Measurements from ENCODE around the gene SLC5A10.
"Not testable (repeated sequence)": the region's sequence is repeated elsewhere in the genome, so short reads cannot be mapped to it uniquely, and the experiment has no call there.

Gene SLC5A10

DNA sequence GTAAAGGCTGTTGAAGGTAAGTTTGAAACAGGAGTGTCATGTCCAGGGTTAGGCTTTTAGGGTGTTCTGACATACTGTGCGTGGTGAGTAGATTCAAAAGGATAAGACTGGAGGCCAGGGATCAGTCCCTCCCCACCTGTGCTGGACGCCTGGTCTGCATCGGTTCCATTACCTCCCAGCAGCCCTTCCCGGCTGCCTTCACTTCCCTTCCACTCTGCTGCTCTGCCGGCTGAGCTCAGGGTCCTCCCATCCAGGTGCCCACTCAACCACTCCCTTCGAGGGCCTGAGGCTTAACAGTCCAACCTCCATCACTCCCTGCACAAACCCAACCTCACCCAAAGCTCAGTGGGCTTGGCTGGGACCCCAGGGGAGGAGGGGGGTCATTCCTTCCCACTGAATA, 4.1 kb upstream of the SLC5A10 start:
- Histone ChIP-seq H3K9ac (ENCODE audit: low read depth, low read length) (no peak overlapping the region), H3K4me1 (ENCODE audit: insufficient read depth, low read length) (no peaks in the 10 kb centered on the region), H3K9me3 (ENCODE audit: insufficient read depth, low read depth, low read length) (no peaks in the 10 kb centered on the region), H3K4me3 (ENCODE audit: low read length) (no peak overlapping the region), H3K36me3 (ENCODE audit: insufficient read depth, low read length) (no peaks in the 10 kb centered on the region), H3K27ac (ENCODE audit: low read depth, low read length) (no peak overlapping the region), H3K27me3 (ENCODE audit: insufficient read depth, low read length) (no peaks in the 10 kb centered on the region)
- WGBS = 88% methylated on average over 6 of the region's 6 CpGs

DNA sequence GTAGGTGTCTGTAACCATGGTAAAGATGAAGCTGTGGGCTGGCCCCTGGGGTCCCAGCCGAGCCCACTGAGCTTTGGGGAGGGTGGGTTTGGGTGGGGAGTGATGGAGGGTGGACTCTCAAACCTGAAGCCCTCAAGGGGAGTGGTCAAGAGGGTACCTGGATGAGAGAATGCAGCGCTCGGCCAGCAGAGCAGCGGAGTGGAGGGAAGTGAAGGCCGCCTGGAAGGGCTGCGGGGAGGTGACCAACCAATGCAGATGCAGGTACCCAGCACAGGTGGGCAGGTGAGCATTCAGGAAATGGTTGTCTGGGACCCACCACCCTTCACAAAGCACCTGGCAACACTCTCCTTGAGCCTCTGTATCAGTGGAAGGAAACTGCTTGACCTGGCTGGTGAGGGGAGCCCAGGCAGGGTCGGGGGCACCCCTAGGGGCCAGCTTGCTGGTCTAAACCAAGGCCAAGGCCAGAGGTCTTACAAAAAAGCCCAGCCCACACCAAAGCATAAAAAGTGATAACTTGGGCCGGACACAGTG, 3.4 kb upstream of the SLC5A10 start:
- H3K9me3 ChIP-seq (ENCODE audit: insufficient read depth, low read depth, low read length) = no peaks in the 10 kb centered on the region
- 90% methylated on average over 8 of the region's 8 CpGs for whole genome bisulfite sequencing
- no peak overlapping the region for H3K4me3 ChIP-seq (ENCODE audit: low read length)

DNA sequence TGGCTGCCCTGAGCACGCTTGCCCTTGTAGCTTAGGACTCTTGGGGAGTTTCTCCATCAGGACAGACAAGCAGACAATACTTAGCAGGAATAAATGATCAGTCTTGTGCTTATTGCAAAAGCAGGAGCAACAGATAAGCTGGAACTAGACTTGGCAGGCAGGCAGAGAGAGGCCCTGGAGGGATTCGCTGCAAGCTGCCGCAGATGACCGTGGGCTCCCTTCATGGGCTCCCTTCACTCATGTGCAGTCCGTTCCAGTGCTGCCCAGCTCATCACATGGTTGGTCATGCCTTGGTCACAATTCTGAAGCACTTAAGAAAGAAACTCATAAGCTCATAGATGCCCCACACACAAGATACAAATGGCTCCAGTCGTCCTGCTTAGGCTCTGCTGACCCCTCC, 2.4 kb upstream of the SLC5A10 start:
- Histone ChIP-seq H3K9me3 (ENCODE audit: insufficient read depth, low read depth, low read length) (no peaks in the 10 kb centered on the region), H3K4me1 (ENCODE audit: insufficient read depth, low read length) (no peaks in the 10 kb centered on the region), H3K4me3 (ENCODE audit: low read length) (no peak overlapping the region), H3K27ac (ENCODE audit: low read depth, low read length) (no peak overlapping the region), H3K36me3 (ENCODE audit: insufficient read depth, low read length) (no peaks in the 10 kb centered on the region), H3K27me3 (ENCODE audit: insufficient read depth, low read length) (no peaks in the 10 kb centered on the region), H3K9ac (ENCODE audit: low read depth, low read length) (no peak overlapping the region)
- 91% methylated on average over 6 of the region's 6 CpGs for WGBS

More for the DNA sequence above, 3.4 kb upstream of the SLC5A10 start:
- Histone ChIP-seq H3K27me3 (ENCODE audit: insufficient read depth, low read length) (no peaks in the 10 kb centered on the region), H3K27ac (ENCODE audit: low read depth, low read length) (no peak overlapping the region), H3K4me1 (ENCODE audit: insufficient read depth, low read length) (no peaks in the 10 kb centered on the region), H3K9ac (ENCODE audit: low read depth, low read length) (no peak overlapping the region), H3K36me3 (ENCODE audit: insufficient read depth, low read length) (no peaks in the 10 kb centered on the region)

DNA sequence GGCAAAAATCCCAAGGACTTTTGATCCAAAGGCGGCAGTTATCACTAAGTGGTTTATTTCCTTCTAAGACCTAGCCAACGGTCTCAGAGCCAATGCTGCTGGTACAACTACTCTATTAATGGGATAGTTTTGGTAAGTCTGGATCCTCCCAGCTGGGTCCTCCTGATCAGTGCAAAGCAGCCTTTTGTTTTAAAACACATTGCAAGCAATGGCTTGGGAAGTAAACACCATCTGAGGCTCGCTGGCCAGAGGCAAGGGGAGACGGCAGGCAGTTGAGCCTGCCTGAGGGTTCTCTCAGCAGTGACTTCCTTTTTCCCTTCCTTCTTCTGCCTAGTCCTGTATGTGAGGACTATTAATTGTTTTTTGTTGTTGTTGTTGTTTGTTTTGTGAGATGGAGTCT, 1.6 kb upstream of the SLC5A10 start:
- Histone ChIP-seq H3K4me3 (ENCODE audit: low read length) (no peak overlapping the region), H3K27ac (ENCODE audit: low read depth, low read length) (no peak overlapping the region), H3K4me1 (ENCODE audit: insufficient read depth, low read length) (no peaks in the 10 kb centered on the region), H3K9ac (ENCODE audit: low read depth, low read length) (no peak overlapping the region), H3K27me3 (ENCODE audit: insufficient read depth, low read length) (no peaks in the 10 kb centered on the region), H3K36me3 (ENCODE audit: insufficient read depth, low read length) (no peaks in the 10 kb centered on the region), H3K9me3 (ENCODE audit: insufficient read depth, low read depth, low read length) (no peaks in the 10 kb centered on the region)
- WGBS = 88% methylated on average over 4 of the region's 4 CpGs

DNA sequence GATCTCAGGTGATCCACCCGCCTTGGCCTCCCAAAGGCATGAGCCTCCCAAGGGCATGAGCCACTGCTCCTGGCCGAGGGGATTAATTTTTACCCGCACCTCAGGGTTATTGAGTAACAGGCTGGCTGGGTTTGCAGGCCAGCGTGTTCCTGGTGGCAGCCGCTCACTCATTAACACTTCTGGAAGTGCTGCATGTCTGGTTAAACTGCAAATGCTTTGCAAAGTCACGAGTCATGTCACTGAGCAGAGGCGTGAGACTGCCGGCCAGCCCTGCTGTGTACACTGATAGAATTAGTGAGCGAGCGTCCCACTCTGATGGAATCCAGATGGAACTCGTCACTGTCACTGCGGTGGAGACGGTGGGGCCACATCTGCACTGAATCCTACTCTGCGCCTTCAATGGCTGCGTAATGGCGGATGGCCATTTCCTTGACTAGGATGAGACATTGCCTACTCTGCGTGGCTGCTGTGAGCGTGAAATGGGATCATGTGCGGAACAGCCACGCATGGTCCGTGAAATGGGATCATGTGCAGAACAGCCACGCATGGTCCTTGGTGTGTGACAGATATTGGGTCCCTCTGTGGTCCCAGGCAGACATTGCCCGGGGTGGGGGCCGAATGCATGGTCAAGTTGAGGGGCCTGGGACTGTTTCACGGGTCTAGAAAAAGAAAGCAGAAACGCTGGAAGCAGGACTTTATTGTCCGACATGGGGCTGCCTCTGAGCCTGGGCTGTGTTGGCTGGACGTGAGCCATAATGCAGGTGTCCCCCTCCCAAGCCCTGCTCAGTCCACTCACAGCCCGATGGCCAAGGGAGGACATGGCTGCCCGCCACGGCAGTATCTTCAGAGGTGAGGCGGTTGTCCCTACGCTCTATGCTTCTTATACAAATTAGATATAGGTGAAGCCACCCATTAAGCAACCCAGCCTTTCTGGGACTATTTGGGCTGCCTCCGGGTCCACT, 740 bp upstream of the SLC5A10 start:
- no peaks in the 10 kb centered on the region for H3K4me1 ChIP-seq (ENCODE audit: insufficient read depth, low read length)
- H3K36me3 ChIP-seq (ENCODE audit: insufficient read depth, low read length) = no peaks in the 10 kb centered on the region
- 91% methylated on average over 34 of the region's 34 CpGs for WGBS

DNA sequence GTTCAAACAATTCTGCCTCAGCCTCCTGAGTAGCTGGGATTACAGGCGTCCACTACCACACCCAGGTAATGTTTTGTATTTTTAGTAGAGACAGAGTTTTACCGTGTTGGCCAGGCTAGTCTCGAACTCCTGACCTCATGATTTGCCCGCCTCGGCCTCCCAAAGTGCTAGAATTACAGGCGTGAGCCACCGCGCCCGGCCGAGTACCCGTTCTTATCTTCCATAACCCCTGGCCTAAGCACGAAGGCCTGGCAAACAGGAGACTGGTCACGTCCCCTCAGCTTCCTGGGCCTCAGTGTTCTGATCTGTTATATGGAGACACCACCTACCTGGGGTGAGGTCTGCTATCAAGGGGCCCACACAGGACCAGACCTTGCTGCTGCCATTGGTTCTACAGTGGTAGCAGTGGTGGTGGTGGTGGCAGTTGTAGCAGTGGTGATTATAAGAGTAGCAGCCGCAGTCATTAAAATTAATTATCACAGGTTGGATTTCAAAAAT, 1.3 kb downstream of the SLC5A10 start:
- Histone ChIP-seq H3K36me3 (ENCODE audit: insufficient read depth, low read length) (no peaks in the 10 kb centered on the region), H3K27ac (ENCODE audit: low read depth, low read length) (no peak overlapping the region), H3K4me3 (ENCODE audit: low read length) (no peak overlapping the region), H3K9me3 (ENCODE audit: insufficient read depth, low read depth, low read length) (no peaks in the 10 kb centered on the region), H3K4me1 (ENCODE audit: insufficient read depth, low read length) (no peaks in the 10 kb centered on the region), H3K27me3 (ENCODE audit: insufficient read depth, low read length) (no peaks in the 10 kb centered on the region), H3K9ac (ENCODE audit: low read depth, low read length) (no peak overlapping the region)
- 95% methylated on average over 14 of the region's 14 CpGs for whole genome bisulfite sequencing

More for the DNA sequence above, 740 bp upstream of the SLC5A10 start:
- Histone ChIP-seq H3K4me3 (ENCODE audit: low read length) (no peak overlapping the region), H3K9me3 (ENCODE audit: insufficient read depth, low read depth, low read length) (no peaks in the 10 kb centered on the region), H3K27me3 (ENCODE audit: insufficient read depth, low read length) (no peaks in the 10 kb centered on the region), H3K9ac (ENCODE audit: low read depth, low read length) (no peak overlapping the region), H3K27ac (ENCODE audit: low read depth, low read length) (no peak overlapping the region)

DNA sequence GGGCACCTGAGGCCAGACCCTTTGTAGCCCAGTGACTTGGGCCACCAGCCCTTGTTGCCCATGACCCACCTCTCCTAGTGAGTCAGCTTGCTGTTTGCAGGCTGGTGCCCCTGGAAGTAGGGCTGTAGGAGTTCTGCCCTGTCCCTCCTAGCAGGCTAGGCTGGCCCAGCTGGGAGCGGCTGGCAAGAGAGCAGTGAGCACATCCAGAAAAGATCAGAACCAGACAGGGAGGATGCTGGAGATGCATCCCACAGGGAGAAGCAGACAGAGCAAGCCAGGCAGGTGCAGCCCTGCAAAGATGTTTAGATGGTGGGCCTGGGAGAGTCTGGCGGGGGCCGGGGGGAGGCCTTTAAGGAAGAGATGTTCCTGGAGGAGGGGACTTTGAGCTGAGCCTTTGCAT, 2.4 kb downstream of the SLC5A10 start:
- H3K36me3 ChIP-seq (ENCODE audit: insufficient read depth, low read length) = no peaks in the 10 kb centered on the region
- 94% methylated on average over 3 of the region's 3 CpGs for WGBS

DNA sequence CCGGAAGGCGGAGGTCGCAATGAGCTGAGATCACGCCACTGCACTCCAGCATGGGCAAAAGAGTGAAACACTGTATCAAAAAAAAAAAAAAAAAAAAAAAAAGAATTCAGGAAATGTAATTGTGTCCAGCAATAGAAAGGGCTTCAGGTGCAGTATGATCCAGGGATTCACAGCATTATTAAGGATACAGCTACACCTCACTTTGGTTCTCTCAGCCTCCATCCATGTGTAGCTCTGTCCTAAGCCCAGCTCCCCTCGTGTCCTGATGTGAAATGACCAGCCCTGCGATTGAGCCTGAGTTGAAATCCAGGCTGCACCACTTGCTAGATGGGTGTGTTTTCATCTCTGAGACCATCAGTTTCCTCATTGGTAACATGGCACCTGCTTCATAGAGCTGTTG, 3.0 kb downstream of the SLC5A10 start:
- WGBS = 99% methylated on average over 6 of the region's 6 CpGs
- no peaks in the 10 kb centered on the region for H3K9me3 ChIP-seq (ENCODE audit: insufficient read depth, low read depth, low read length)
- no peaks in the 10 kb centered on the region for H3K4me1 ChIP-seq (ENCODE audit: insufficient read depth, low read length)
- H3K36me3 ChIP-seq (ENCODE audit: insufficient read depth, low read length) = no peaks in the 10 kb centered on the region
- no peak overlapping the region for H3K27ac ChIP-seq (ENCODE audit: low read depth, low read length)
- H3K4me3 ChIP-seq (ENCODE audit: low read length) = no peak overlapping the region
- H3K27me3 ChIP-seq (ENCODE audit: insufficient read depth, low read length) = no peaks in the 10 kb centered on the region
- H3K9ac ChIP-seq (ENCODE audit: low read depth, low read length) = no peak overlapping the region

More for the DNA sequence above, 2.4 kb downstream of the SLC5A10 start:
- no peaks in the 10 kb centered on the region for H3K4me1 ChIP-seq (ENCODE audit: insufficient read depth, low read length)
- no peak overlapping the region for H3K27ac ChIP-seq (ENCODE audit: low read depth, low read length)
- no peak overlapping the region for H3K4me3 ChIP-seq (ENCODE audit: low read length)
- H3K9me3 ChIP-seq (ENCODE audit: insufficient read depth, low read depth, low read length) = no peaks in the 10 kb centered on the region
- H3K27me3 ChIP-seq (ENCODE audit: insufficient read depth, low read length) = no peaks in the 10 kb centered on the region
- no peak overlapping the region for H3K9ac ChIP-seq (ENCODE audit: low read depth, low read length)

DNA sequence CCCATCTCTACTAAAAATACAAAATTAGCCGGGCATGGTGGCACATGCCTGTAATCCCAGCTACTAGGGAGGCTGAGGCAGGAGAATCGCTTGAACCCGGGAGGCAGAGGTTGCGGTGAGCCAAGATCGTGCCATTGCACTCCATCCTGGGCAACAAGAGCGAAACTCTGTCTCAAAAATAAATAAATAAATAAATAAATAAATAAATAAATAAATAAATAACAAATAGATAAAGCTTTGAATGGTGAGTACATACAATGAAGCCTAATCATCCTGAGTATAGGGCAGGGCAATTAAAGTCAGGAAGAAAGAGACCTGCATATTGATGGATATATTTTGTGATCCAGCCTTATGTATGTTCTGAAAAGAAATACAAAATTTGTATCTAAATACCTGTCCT, 4.1 kb downstream of the SLC5A10 start:
- H3K27ac ChIP-seq (ENCODE audit: low read depth, low read length); H3K9ac ChIP-seq (ENCODE audit: low read depth, low read length); H3K4me3 ChIP-seq (ENCODE audit: low read length); H3K36me3 ChIP-seq (ENCODE audit: insufficient read depth, low read length); H3K27me3 ChIP-seq (ENCODE audit: insufficient read depth, low read length); H3K9me3 ChIP-seq (ENCODE audit: insufficient read depth, low read depth, low read length); H3K4me1 ChIP-seq (ENCODE audit: insufficient read depth, low read length): not testable (repeated sequence)
- 100% methylated on average over 4 of the region's 6 CpGs for WGBS

DNA sequence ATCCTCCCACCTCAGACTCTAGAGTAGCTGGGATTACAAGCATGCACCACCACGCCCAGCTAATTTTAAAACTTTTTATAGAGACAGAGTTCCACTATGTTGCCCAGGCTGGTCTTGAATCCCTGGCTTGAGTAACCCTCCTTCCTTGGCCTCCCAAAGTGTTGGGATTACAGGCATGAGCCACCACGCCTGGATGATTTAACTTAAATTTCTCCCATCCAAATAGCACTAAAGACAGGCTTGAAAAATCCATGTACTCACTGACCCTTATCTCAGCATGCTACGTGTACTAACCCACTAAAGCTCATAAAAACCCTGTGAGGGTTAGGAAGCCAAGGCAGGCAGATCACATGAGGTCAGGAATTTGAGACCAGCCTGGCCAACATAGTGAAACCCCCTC, 4.6 kb downstream of the SLC5A10 start:
- Histone ChIP-seq H3K4me3 (ENCODE audit: low read length) (no peak overlapping the region), H3K27ac (ENCODE audit: low read depth, low read length) (no peak overlapping the region), H3K9ac (ENCODE audit: low read depth, low read length) (no peak overlapping the region), H3K27me3 (ENCODE audit: insufficient read depth, low read length) (no peaks in the 10 kb centered on the region), H3K36me3 (ENCODE audit: insufficient read depth, low read length) (no peaks in the 10 kb centered on the region), H3K4me1 (ENCODE audit: insufficient read depth, low read length) (no peaks in the 10 kb centered on the region), H3K9me3 (ENCODE audit: insufficient read depth, low read depth, low read length) (no peaks in the 10 kb centered on the region)
- WGBS = 93% methylated on average over 3 of the region's 3 CpGs

DNA sequence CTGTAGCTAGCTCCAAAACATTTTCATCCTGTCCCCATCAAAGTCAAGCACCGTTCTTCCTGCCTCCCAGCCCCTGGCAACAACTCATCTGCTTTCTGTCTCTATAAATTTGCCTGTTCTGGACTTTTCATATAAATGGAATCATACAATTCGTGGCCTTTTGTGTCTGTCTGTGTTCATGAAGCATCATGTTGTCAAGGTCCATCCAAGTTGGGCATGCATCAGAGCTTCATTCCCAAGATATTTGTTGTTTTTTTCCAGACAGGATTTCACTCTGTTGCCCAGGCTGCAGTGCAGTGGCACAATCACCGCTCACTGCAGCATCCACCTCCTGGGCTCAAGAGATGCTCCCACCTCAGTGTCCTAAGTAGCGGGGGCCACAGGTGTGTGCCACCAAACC, 5.9 kb downstream of the SLC5A10 start:
- H3K9me3 ChIP-seq (ENCODE audit: insufficient read depth, low read depth, low read length) = no peaks in the 10 kb centered on the region
- no peak overlapping the region for H3K27ac ChIP-seq (ENCODE audit: low read depth, low read length)
- H3K4me3 ChIP-seq (ENCODE audit: low read length) = no peak overlapping the region
- no peaks in the 10 kb centered on the region for H3K36me3 ChIP-seq (ENCODE audit: insufficient read depth, low read length)
- no peaks in the 10 kb centered on the region for H3K4me1 ChIP-seq (ENCODE audit: insufficient read depth, low read length)
- 92% methylated on average over 4 of the region's 4 CpGs for WGBS
- H3K9ac ChIP-seq (ENCODE audit: low read depth, low read length) = no peak overlapping the region
- no peaks in the 10 kb centered on the region for H3K27me3 ChIP-seq (ENCODE audit: insufficient read depth, low read length)

Measured in HUES64 (cell line).